WTC11 (cell line): ENCODE results near the gene ARMH1. TPM values are rescaled to one million over a fixed set of nuclear protein-coding genes. Genes with fewer than 3 reads are reported as not detected.

Experiments
- ATAC-seq: fragments of 200-7000 bp; cut with Tn5 transposase; 2 replicates; pipeline ENCODE4 v1.10.0; 2021; ENCODE audit warnings: mild to moderate bottlenecking, moderate library complexity
- CTCF ChIA-PET: fragments of 300-600 bp; sonication (Branson Sonifier 250); formaldehyde crosslinking; loops from one replicate; lab custom pipeline; 2021; ENCODE audit warnings: antibody characterized with exemption; lab: Charles Lee
- POLR2A ChIA-PET: fragments of 350-600 bp; sonication (Branson Sonifier 250); formaldehyde crosslinking; loops from one replicate; lab custom pipeline; 2021; ENCODE audit warnings: antibody characterized with exemption; lab: Charles Lee
- DNase-seq: peaks from one replicate; pipeline ENCODE4 v3.0.0; 2021; ENCODE audit warnings: low spot score
- H3K27ac Mint-ChIP-seq: 2 replicates; pipeline ENCODE4 v1.8.0; 2021; ENCODE audit warnings: mixed read lengths
- H3K27me3 Mint-ChIP-seq: 2 replicates; pipeline ENCODE4 v1.8.0; 2021; ENCODE audit warnings: low read depth, mild to moderate bottlenecking, moderate library complexity, mixed read lengths
- H3K36me3 Mint-ChIP-seq: 2 replicates; pipeline ENCODE4 v1.8.0; 2021; ENCODE audit warnings: mixed read lengths
- H3K4me1 Mint-ChIP-seq: 2 replicates; pipeline ENCODE4 v1.8.0; 2022; ENCODE audit warnings: mixed read lengths
- H3K4me3 Mint-ChIP-seq: 2 replicates; pipeline ENCODE4 v1.8.0; 2021; ENCODE audit warnings: mild to moderate bottlenecking, moderate library complexity, mixed read lengths
- H3K9me3 Mint-ChIP-seq: 2 replicates; pipeline ENCODE4 v1.8.0; 2021; ENCODE audit warnings: mixed read lengths
- ATF2 ChIP-seq: sonication (generic); formaldehyde crosslinking; IDR thresholded peaks from 2 replicates; pipeline ENCODE4 v1.8.1; 2022; ENCODE audit warnings: low read depth, missing genetic modification reagents, borderline replicate concordance
- ATF6 ChIP-seq: sonication (generic); formaldehyde crosslinking; IDR thresholded peaks from 2 replicates; pipeline ENCODE4 v1.8.1; 2023; ENCODE audit warnings: mild to moderate bottlenecking, missing genetic modification reagents
- E2F5 ChIP-seq: sonication (generic); formaldehyde crosslinking; IDR thresholded peaks from 2 replicates; pipeline ENCODE4 v1.8.1; 2022; ENCODE audit warnings: mild to moderate bottlenecking, moderate library complexity, missing genetic modification reagents
- FOXK1 ChIP-seq: sonication (generic); formaldehyde crosslinking; IDR thresholded peaks from 2 replicates; pipeline ENCODE4 v1.8.0; 2022; ENCODE audit warnings: mild to moderate bottlenecking, moderate library complexity, missing genetic modification reagents
- GABPB1 ChIP-seq: sonication (generic); formaldehyde crosslinking; IDR thresholded peaks from 2 replicates; pipeline ENCODE4 v1.8.1; 2023; ENCODE audit warnings: mild to moderate bottlenecking, missing genetic modification reagents
- GRHL2 ChIP-seq: fragments of 250-450 bp; sonication (Bioruptor Pico); IDR thresholded peaks from 2 replicates; pipeline ENCODE4 v1.8.0; 2022; ENCODE audit warnings: mild to moderate bottlenecking, moderate library complexity; ENCODE audit not compliant: insufficient replicate concordance, severe bottlenecking
- HMGA2 ChIP-seq: fragments of 250-450 bp; sonication (Bioruptor Pico); IDR thresholded peaks from 2 replicates; pipeline ENCODE4 v1.4.0; 2021; ENCODE audit warnings: mild to moderate bottlenecking, moderate library complexity
- PREB ChIP-seq: sonication (generic); formaldehyde crosslinking; IDR thresholded peaks from 2 replicates; pipeline ENCODE4 v1.8.1; 2022; ENCODE audit warnings: mild to moderate bottlenecking, missing genetic modification reagents, moderate library complexity, borderline replicate concordance
- TEAD4 ChIP-seq: sonication (generic); formaldehyde crosslinking; IDR thresholded peaks from 2 replicates; pipeline ENCODE4 v1.8.0; 2022; ENCODE audit warnings: mild to moderate bottlenecking, missing genetic modification reagents
- USF1 ChIP-seq: sonication (generic); formaldehyde crosslinking; IDR thresholded peaks from 2 replicates; pipeline ENCODE4 v1.8.0; 2022; ENCODE audit warnings: mild to moderate bottlenecking, missing genetic modification reagents
- USF2 ChIP-seq: sonication (generic); formaldehyde crosslinking; IDR thresholded peaks from 2 replicates; pipeline ENCODE4 v1.8.1; 2023; ENCODE audit warnings: mild to moderate bottlenecking, missing genetic modification reagents, moderate library complexity
- ZBTB43 ChIP-seq: sonication (generic); formaldehyde crosslinking; IDR thresholded peaks from 2 replicates; pipeline ENCODE4 v1.8.1; 2023; ENCODE audit warnings: mild to moderate bottlenecking, missing genetic modification reagents
- ZNF219 ChIP-seq: sonication (generic); formaldehyde crosslinking; IDR thresholded peaks from 2 replicates; pipeline ENCODE4 v1.8.0; 2023; ENCODE audit warnings: missing genetic modification reagents, mild to moderate bottlenecking, borderline replicate concordance
- total RNA-seq: library from RNA; stranded (reverse); gene quantifications from 3 replicates; pipeline ENCODE4 v1.2.3, GENCODE V29; 2021

Gene ARMH1
- total RNA-seq, 1 experiment from 2014 or later: 0.74 TPM

GRCh38 chr1:44707112-44707881, 32.8 kb downstream of the ARMH1 start:
- Mint-ChIP-seq H3K9me3 (peaks cover 14% of the 10 kb centered on the region), H3K36me3 (no peaks in the 10 kb centered on the region)
- CTCF ChIA-PET: interaction anchor here (1.2 to 1.8 kb wide), 5 partner anchors 10 to 56 kb away, joined by 3 to 7 read pairs (median 4); no protein-coding TSS in a partner anchor
- ATAC-seq: no peak
- TF ChIP-seq GRHL2 (CRISPR knock-in tag): no peak
- no peak for TF ChIP-seq USF1
- TF ChIP-seq, all 79 proteins: peak for 0
- no peak overlapping the region for H3K4me3 Mint-ChIP-seq
- DNase-seq: no peak
- 0 out of 2 replicates have a peak overlapping the region, but pooled peaks have one; percentile 26 for H3K27ac Mint-ChIP-seq
- POLR2A ChIA-PET: interaction anchor here (1.2 kb wide), 1 partner anchor 15 kb away, joined by 4 read pairs; no protein-coding TSS in a partner anchor
- H3K4me1 Mint-ChIP-seq: peaks cover 21% of the 10 kb centered on the region
- H3K27me3 Mint-ChIP-seq: peaks cover 11% of the 10 kb centered on the region

- CTCF ChIA-PET: interaction anchor here (0.9 to 1.7 kb wide), 5 partner anchors 10 to 55 kb away, joined by 3 to 6 read pairs (median 4); no protein-coding TSS in a partner anchor
- Mint-ChIP-seq H3K36me3 (no peaks in the 10 kb centered on the region), H3K9me3 (peaks cover 14% of the 10 kb centered on the region), H3K4me1 (peaks cover 18% of the 10 kb centered on the region), H3K27me3 (peaks cover 11% of the 10 kb centered on the region), H3K4me3 (no peak overlapping the region), H3K27ac (peak overlapping the region; percentile 52; the same call in 1 of the 2 replicates)
- TF ChIP-seq TEAD4 (no peak), ZNF219 (CRISPR knock-in tag) (no peak), HMGA2 (CRISPR knock-in tag) (no peak), USF2 (no peak), GABPB1 (CRISPR knock-in tag) (no peak), ZBTB43 (CRISPR knock-in tag) (no peak), ATF6 (no peak), ATF2 (CRISPR knock-in tag) (no peak), FOXK1 (CRISPR knock-in tag) (no peak), PREB (CRISPR knock-in tag) (no peak), E2F5 (CRISPR knock-in tag) (no peak)
- ATAC-seq: peak; percentile 73
- POLR2A ChIA-PET: interaction anchor here (1.3 kb wide), 1 partner anchor 13 kb away, joined by 5 read pairs; no protein-coding TSS in a partner anchor
- peak; percentile 40 for DNase-seq
Observed at GRCh38 chr1:44707959-44708831, 33.7 kb downstream of the ARMH1 start.
